GM23338 (cell line): ENCODE results near the gene ROCK1.

ENCODE experiments used
- EZH2 ChIP-seq: fragments of 200-600 bp; sonication (generic); IDR thresholded peaks from one replicate; pipeline ENCODE4 v1.8.0; 2017; ENCODE audit warnings: antibody characterized with exemption, mild to moderate bottlenecking, low read depth; ENCODE audit not compliant: unreplicated experiment
- EZH2phosphoT487 ChIP-seq: fragments of 200-600 bp; sonication (generic); IDR thresholded peaks from one replicate; pipeline ENCODE4 v1.8.1; 2018; ENCODE audit warnings: antibody characterized with exemption; ENCODE audit not compliant: unreplicated experiment
- POLR2AphosphoS5 ChIP-seq: IDR thresholded peaks from 2 replicates; pipeline ENCODE4 v1.6.1; 2016; ENCODE audit warnings: antibody characterized with exemption, low read depth
- STAT1 ChIP-seq: IDR thresholded peaks from one replicate; pipeline ENCODE4 v1.6.1; 2016; ENCODE audit warnings: antibody characterized with exemption; ENCODE audit not compliant: unreplicated experiment
- TF ChIP-seq, protein P1 (sequence below), 2 experiments: fragments of 200-600 bp in 1 of 2; sonication (generic) in 1 of 2; conservative IDR thresholded peaks; 2 replicates each; pipeline versions ENCODE4 v1.5.1 to v1.6.1; 2016 to 2017; ENCODE audit warnings: antibody characterized with exemption in 2 of 2, low read depth in 2 of 2, mild to moderate bottlenecking in 2 of 2, moderate library complexity in 1 of 2
- TF ChIP-seq, protein P2 (sequence below): fragments of 250-450 bp; sonication (Bioruptor Pico); IDR thresholded peaks from 2 replicates; pipeline ENCODE4 v1.5.0; 2020; ENCODE audit warnings: mild to moderate bottlenecking, moderate library complexity

DNA sequence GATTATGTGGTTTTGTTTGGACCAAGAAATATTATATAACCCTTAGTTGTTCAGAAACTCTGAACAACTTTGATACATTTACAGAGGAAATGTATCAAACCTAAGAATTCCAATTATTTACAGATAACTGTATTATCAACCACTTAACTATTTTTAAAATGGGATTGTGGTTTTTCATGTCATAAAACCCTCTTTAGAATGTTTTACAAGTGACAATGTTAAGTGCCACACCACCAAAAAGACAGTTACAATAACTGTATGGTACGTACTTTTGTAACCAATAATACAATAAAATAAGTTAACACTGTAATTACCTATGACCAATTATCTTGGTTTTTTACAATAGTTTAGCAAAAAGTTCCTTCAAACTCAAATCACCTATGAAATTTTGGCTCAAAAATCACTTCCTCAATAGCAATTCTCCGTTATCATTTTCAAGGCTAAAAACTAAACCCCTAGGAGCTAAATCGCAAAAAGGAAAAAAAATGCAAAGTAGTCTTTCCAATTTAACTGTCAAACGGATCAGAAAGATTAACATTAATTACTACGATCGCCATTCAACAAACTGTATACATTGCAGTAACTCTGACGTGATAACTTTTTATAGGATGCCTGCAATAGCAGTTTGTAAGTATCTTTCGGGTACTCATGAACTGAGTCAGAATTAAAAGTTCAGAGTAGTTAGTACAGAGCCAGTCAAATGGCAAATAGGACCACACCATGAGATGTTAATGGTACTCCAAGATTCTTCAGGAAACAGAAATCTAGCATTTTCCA, 1.5 kb downstream of the ROCK1 start:
- TF ChIP-seq STAT1: no peak
- TF ChIP-seq, protein P1, sequence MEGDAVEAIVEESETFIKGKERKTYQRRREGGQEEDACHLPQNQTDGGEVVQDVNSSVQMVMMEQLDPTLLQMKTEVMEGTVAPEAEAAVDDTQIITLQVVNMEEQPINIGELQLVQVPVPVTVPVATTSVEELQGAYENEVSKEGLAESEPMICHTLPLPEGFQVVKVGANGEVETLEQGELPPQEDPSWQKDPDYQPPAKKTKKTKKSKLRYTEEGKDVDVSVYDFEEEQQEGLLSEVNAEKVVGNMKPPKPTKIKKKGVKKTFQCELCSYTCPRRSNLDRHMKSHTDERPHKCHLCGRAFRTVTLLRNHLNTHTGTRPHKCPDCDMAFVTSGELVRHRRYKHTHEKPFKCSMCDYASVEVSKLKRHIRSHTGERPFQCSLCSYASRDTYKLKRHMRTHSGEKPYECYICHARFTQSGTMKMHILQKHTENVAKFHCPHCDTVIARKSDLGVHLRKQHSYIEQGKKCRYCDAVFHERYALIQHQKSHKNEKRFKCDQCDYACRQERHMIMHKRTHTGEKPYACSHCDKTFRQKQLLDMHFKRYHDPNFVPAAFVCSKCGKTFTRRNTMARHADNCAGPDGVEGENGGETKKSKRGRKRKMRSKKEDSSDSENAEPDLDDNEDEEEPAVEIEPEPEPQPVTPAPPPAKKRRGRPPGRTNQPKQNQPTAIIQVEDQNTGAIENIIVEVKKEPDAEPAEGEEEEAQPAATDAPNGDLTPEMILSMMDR (conservative IDR thresholded peaks at IDR 0.05; ENCODE audit: low read depth in 2 of 2): no peak
- TF ChIP-seq EZH2phosphoT487: no peak
- no peak for TF ChIP-seq EZH2
- TF ChIP-seq POLR2AphosphoS5: no peak
- TF ChIP-seq, protein P2, sequence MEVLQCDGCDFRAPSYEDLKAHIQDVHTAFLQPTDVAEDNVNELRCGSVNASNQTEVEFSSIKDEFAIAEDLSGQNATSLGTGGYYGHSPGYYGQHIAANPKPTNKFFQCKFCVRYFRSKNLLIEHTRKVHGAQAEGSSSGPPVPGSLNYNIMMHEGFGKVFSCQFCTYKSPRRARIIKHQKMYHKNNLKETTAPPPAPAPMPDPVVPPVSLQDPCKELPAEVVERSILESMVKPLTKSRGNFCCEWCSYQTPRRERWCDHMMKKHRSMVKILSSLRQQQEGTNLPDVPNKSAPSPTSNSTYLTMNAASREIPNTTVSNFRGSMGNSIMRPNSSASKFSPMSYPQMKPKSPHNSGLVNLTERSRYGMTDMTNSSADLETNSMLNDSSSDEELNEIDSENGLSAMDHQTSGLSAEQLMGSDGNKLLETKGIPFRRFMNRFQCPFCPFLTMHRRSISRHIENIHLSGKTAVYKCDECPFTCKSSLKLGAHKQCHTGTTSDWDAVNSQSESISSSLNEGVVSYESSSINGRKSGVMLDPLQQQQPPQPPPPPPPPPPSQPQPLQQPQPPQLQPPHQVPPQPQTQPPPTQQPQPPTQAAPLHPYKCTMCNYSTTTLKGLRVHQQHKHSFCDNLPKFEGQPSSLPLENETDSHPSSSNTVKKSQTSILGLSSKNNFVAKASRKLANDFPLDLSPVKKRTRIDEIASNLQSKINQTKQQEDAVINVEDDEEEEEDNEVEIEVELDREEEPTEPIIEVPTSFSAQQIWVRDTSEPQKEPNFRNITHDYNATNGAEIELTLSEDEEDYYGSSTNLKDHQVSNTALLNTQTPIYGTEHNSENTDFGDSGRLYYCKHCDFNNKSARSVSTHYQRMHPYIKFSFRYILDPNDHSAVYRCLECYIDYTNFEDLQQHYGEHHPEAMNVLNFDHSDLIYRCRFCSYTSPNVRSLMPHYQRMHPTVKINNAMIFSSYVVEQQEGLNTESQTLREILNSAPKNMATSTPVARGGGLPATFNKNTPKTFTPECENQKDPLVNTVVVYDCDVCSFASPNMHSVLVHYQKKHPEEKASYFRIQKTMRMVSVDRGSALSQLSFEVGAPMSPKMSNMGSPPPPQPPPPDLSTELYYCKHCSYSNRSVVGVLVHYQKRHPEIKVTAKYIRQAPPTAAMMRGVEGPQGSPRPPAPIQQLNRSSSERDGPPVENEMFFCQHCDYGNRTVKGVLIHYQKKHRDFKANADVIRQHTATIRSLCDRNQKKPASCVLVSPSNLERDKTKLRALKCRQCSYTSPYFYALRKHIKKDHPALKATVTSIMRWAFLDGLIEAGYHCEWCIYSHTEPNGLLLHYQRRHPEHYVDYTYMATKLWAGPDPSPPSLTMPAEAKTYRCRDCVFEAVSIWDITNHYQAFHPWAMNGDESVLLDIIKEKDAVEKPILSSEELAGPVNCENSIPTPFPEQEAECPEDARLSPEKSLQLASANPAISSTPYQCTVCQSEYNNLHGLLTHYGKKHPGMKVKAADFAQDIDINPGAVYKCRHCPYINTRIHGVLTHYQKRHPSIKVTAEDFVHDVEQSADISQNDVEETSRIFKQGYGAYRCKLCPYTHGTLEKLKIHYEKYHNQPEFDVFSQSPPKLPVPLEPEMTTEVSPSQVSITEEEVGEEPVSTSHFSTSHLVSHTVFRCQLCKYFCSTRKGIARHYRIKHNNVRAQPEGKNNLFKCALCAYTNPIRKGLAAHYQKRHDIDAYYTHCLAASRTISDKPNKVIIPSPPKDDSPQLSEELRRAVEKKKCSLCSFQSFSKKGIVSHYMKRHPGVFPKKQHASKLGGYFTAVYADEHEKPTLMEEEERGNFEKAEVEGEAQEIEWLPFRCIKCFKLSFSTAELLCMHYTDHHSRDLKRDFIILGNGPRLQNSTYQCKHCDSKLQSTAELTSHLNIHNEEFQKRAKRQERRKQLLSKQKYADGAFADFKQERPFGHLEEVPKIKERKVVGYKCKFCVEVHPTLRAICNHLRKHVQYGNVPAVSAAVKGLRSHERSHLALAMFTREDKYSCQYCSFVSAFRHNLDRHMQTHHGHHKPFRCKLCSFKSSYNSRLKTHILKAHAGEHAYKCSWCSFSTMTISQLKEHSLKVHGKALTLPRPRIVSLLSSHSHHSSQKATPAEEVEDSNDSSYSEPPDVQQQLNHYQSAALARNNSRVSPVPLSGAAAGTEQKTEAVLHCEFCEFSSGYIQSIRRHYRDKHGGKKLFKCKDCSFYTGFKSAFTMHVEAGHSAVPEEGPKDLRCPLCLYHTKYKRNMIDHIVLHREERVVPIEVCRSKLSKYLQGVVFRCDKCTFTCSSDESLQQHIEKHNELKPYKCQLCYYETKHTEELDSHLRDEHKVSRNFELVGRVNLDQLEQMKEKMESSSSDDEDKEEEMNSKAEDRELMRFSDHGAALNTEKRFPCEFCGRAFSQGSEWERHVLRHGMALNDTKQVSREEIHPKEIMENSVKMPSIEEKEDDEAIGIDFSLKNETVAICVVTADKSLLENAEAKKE (CRISPR knock-in tag): no peak
